GM12865 (cell line): Measurements from ENCODE around the gene STAM2.
A peak's percentile ranks its signal among the peaks of the same experiment; 100 is the strongest.

Experiments used
- DNase-seq: peaks from one replicate; pipeline ENCODE4 v3.0.0; 2010; ENCODE audit warnings: low read depth
- H3K4me3 ChIP-seq: 2 replicates; pipeline ENCODE4 v1.5.1; 2011; ENCODE audit warnings: mild to moderate bottlenecking, low read depth, low read length, control low read depth
- TF ChIP-seq, protein P1 (sequence below): IDR thresholded peaks from 2 replicates; pipeline ENCODE4 v1.5.1; 2011; ENCODE audit warnings: low read length, control low read depth, low read depth, inconsistent platforms; ENCODE audit not compliant: insufficient read depth; ENCODE audit errors: missing control alignments

The STAM2 gene

DNA sequence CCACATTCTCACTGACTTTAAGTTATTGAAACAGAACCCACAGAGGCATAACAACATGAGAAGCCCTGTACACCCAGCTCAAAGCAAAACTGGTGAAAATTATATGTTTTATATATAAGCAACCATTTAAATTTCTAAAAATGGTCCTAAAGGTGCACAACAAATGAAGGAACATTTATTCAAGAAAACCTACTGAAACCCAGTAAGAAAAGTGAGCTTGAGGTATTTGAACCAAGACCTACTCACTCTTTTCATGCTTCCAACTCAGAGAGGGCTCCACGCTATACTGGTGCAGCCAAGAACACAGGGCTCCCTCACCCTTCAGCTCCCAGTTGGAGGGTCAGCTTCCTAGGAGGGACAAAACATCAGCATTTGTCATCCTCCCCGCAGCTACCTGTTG lies 74.6 kb downstream of the STAM2 start:
- TF ChIP-seq, protein P1, sequence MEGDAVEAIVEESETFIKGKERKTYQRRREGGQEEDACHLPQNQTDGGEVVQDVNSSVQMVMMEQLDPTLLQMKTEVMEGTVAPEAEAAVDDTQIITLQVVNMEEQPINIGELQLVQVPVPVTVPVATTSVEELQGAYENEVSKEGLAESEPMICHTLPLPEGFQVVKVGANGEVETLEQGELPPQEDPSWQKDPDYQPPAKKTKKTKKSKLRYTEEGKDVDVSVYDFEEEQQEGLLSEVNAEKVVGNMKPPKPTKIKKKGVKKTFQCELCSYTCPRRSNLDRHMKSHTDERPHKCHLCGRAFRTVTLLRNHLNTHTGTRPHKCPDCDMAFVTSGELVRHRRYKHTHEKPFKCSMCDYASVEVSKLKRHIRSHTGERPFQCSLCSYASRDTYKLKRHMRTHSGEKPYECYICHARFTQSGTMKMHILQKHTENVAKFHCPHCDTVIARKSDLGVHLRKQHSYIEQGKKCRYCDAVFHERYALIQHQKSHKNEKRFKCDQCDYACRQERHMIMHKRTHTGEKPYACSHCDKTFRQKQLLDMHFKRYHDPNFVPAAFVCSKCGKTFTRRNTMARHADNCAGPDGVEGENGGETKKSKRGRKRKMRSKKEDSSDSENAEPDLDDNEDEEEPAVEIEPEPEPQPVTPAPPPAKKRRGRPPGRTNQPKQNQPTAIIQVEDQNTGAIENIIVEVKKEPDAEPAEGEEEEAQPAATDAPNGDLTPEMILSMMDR, result no peak
- no peak overlapping the region for H3K4me3 ChIP-seq
- no peak for DNase-seq

DNA sequence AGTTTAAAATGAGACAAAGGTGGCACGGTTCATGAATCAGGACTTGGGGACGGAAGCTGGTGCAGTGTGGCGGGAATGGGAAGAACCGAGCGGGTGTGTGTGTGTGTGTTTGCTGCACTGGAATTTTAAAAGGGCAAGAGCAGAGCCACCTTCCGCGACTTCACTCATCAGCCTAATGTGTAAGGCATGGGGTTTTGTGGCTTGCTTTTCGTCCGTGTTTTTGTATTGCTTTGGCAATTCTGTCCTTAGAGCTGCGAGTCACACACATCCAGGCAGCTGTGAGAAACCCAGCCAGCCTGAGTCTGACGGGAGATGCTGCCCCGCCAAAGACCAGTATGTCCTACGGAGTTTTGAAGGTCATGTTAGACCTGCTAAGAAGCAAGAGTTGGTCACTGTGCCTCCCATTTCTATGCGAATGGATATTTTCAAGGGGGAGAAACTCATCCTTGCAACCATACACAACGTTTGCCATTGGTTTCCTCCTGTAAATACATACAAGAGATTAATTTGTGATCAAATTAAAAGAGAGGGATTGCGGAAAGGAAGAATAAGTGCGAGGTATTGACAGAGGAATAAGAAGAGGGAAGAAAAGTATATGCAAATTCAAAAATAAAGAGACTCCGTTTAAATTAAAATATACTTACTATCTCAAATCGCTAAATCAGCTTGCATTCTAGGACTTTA lies 76.1 kb downstream of the STAM2 start:
- peak; percentile 28 for DNase-seq
- TF ChIP-seq, protein P1, result no peak
- peak overlapping the region; percentile 78 for H3K4me3 ChIP-seq

- peak within 1 kb of the TSS; percentile 78 for H3K4me3 ChIP-seq
- DNase-seq, result peak; percentile 35
- TF ChIP-seq, protein P1, result no peak
Measured at GRCh38 chr2:152098496-152099366, 76.8 kb downstream of the STAM2 start, which contains the start of gene CACNB4. Gene CACNB4, minus strand, starts transcription at chr2:152099044.

DNA sequence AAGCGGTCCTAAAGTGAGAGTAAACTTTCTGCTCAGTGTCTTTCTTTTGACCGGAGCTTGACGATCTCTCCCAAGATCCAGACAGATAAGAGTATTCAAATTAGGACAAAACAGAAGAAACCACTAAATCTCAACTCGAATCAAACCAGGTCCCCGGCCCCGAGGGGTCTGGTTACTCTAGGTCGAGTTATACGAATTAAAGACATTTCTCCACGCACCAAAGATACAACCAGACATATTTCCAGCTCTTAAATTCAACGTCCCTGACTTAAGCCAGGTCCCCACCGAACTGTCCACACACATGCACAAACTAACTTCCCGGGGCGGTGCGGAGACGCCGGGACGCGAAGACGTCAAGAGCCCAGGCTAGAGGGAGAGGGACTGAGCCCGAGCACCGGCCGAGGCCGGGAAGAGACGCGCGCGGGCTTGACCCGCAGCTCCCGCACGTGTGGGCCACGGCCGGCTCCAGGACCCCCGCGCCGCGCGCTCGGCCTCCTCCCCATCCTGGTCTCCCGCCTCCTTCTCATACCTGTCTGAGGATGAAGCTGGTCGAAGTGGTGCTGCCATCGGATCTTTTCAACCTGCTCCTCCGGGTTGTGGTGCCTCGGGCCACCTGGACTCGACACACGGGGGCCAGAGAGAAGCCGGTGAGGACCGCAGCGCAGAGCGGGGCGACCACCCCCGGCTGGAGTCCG lies 77.6 kb downstream of the STAM2 start:
- TF ChIP-seq, protein P1, result no peak
- DNase-seq, result peak; percentile 20
- H3K4me3 ChIP-seq, result peak overlapping the region; percentile 78

DNA sequence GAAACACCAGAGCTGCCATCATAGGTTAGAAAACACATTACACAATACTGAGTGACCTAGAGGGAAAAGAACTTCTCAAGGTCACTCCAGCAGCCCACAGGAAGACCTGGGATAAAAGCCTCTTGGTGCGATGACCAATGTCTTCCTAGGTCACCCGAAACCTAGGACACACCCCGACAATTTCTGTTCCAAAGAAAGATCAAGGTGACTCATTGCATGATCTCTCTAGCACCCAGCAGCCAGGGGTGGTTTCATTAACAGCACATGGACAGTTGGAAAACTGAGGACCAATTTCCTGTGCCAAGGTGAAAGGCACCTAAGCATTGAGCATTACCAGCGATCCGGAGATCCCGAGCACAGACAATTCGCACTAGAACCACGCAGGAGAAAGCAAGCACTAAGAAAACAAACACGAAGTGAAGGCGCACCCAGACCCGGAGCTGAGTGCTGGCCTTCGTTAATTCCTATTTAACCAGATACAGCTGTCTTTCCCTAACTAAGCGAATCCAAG lies 78.2 kb downstream of the STAM2 start:
- TF ChIP-seq, protein P1, result no peak
- H3K4me3 ChIP-seq, result peak overlapping the region; percentile 78
- DNase-seq, result peak; percentile 12

DNA sequence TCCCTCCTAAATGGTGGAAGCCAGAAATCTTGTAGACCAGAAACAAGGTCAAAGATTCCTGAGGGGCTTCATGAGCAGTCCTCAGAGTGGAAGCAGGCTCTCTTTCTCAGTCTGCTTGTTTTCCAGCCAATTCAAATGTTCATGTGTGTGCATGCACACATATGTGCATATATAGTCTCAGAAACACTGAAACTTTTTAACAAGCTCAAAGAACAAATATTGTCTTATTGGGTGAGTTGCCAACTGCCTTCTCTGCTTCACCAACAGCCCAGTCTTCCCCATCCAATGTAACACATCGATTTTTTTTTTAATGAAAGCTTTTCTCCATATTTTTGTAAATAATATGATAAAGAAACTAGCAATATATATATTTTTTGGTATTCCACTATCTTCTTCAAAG lies 80.4 kb downstream of the STAM2 start:
- DNase-seq, result no peak

More for the DNA sequence above, 80.4 kb downstream of the STAM2 start:
- no peak overlapping the region for H3K4me3 ChIP-seq
- TF ChIP-seq, protein P1, result no peak
